Fibroblast of the aortic adventitia (primary cell): ENCODE data around the gene HFE. TPM values are rescaled to one million over a fixed set of nuclear protein-coding genes. Genes with fewer than 3 reads are reported as not detected.

Source experiments
- DNase-seq: peaks from one replicate; pipeline ENCODE4 v3.0.0-alpha.2; 2010; ENCODE audit warnings: low read depth
- H3K4me3 ChIP-seq: 2 replicates; pipeline ENCODE4 v1.5.1; 2011; ENCODE audit warnings: low read depth, mild to moderate bottlenecking, control low read depth, low read length, moderate library complexity
- CTCF ChIP-seq: IDR thresholded peaks from 2 replicates; pipeline ENCODE4 v1.5.1; 2011; ENCODE audit warnings: mild to moderate bottlenecking, low read length, control low read depth, inconsistent platforms; ENCODE audit not compliant: insufficient read depth
- total RNA-seq: library from RNA; depleted of rRNA; stranded (reverse); fragments of >200 nt; gene quantifications from 2 replicates; pipeline ENCODE4 v1.2.3, GENCODE V29; 2012; ENCODE audit warnings: low replicate concordance

Gene HFE
- total RNA-seq, 1 donor: 9.0 TPM

DNA sequence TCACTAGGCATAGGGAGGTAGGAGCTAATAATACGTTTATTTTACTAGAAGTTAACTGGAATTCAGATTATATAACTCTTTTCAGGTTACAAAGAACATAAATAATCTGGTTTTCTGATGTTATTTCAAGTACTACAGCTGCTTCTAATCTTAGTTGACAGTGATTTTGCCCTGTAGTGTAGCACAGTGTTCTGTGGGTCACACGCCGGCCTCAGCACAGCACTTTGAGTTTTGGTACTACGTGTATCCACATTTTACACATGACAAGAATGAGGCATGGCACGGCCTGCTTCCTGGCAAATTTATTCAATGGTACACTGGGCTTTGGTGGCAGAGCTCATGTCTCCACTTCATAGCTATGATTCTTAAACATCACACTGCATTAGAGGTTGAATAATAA is 1.1 kb downstream of the HFE start:
- DNase-seq: peak; percentile 32
- H3K4me3 ChIP-seq: peak overlapping the region; percentile 84
- TF ChIP-seq CTCF: no peak

GRCh38 chr6:26089272-26089671 is 2.0 kb downstream of the HFE start:
- no peak for TF ChIP-seq CTCF
- H3K4me3 ChIP-seq: no peak overlapping the region
- peak; percentile 59 for DNase-seq

GRCh38 chr6:26092443-26092842 is 5.2 kb downstream of the HFE start:
- TF ChIP-seq CTCF: no peak
- H3K4me3 ChIP-seq: no peak overlapping the region
- DNase-seq: no peak

DNA sequence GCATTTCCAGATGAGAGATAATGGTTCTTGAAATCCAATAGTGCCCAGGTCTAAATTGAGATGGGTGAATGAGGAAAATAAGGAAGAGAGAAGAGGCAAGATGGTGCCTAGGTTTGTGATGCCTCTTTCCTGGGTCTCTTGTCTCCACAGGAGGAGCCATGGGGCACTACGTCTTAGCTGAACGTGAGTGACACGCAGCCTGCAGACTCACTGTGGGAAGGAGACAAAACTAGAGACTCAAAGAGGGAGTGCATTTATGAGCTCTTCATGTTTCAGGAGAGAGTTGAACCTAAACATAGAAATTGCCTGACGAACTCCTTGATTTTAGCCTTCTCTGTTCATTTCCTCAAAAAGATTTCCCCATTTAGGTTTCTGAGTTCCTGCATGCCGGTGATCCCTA is 6.8 kb downstream of the HFE start:
- no peak for TF ChIP-seq CTCF
- DNase-seq: no peak
- no peak overlapping the region for H3K4me3 ChIP-seq

DNA sequence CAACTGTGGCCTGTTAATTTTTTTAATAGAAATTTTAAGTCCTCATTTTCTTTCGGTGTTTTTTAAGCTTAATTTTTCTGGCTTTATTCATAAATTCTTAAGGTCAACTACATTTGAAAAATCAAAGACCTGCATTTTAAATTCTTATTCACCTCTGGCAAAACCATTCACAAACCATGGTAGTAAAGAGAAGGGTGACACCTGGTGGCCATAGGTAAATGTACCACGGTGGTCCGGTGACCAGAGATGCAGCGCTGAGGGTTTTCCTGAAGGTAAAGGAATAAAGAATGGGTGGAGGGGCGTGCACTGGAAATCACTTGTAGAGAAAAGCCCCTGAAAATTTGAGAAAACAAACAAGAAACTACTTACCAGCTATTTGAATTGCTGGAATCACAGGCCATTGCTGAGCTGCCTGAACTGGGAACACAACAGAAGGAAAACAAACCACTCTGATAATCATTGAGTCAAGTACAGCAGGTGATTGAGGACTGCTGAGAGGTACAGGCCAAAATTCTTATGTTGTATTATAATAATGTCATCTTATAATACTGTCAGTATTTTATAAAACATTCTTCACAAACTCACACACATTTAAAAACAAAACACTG is 10.1 kb downstream of the HFE start:
- TF ChIP-seq CTCF: peak; percentile 68
- peak; percentile 78 for DNase-seq
- H3K4me3 ChIP-seq: no peak overlapping the region

- no peak for TF ChIP-seq CTCF
- peak overlapping the region; percentile 49 for H3K4me3 ChIP-seq
- peak; percentile 82 for DNase-seq
Observed at GRCh38 chr6:26103141-26103769, 16.0 kb downstream of the HFE start.
